ENCODE measurements around the gene OR51B5.
"Not testable (repeated sequence)": the region's sequence is repeated elsewhere in the genome, so short reads cannot be mapped to it uniquely, and the experiment has no call there.

OR51B5 gene

GRCh38 chr11:5335170-5335569 lies 8.2 kb downstream of the OR51B5 start:
- no peak for DNase-seq (ENCODE audit: low read depth)

- no peak for DNase-seq (ENCODE audit: low read depth)
Observed at GRCh38 chr11:5324197-5324596, 19.1 kb downstream of the OR51B5 start, which contains the start of gene OR51B2. Gene OR51B2, minus strand, starts transcription at chr11:5324297. Its CDS starts 0 bp downstream, at chr11:5324297.

GRCh38 chr11:5317292-5317691 lies 26.0 kb downstream of the OR51B5 start:
- no peak for DNase-seq (ENCODE audit: low read depth)

GRCh38 chr11:5313326-5314023 lies 29.8 kb downstream of the OR51B5 start:
- not testable (repeated sequence) for DNase-seq (ENCODE audit: low read depth)

GRCh38 chr11:5310423-5310822 lies 32.9 kb downstream of the OR51B5 start:
- no peak for DNase-seq (ENCODE audit: low read depth)

GRCh38 chr11:5307256-5308019 lies 35.9 kb downstream of the OR51B5 start:
- DNase-seq (ENCODE audit: low read depth) = no peak

GRCh38 chr11:5304046-5304445 lies 39.3 kb downstream of the OR51B5 start:
- no peak for DNase-seq (ENCODE audit: low read depth)

GRCh38 chr11:5303626-5304025 lies 39.7 kb downstream of the OR51B5 start:
- DNase-seq (ENCODE audit: low read depth) = no peak

- DNase-seq (ENCODE audit: low read depth) = no peak
Observed at GRCh38 chr11:5301846-5302245, 41.5 kb downstream of the OR51B5 start, which contains the start of gene OR51B4. Gene OR51B4, minus strand, starts transcription at chr11:5301946. Its CDS starts 0 bp downstream, at chr11:5301946.

- no peak for DNase-seq (ENCODE audit: low read depth)
Observed at GRCh38 chr11:5300251-5300650, 43.1 kb downstream of the OR51B5 start.

- no peak for DNase-seq (ENCODE audit: low read depth)
Observed at GRCh38 chr11:5298451-5298850, 44.9 kb downstream of the OR51B5 start.

GRCh38 chr11:5297721-5298323 lies 45.5 kb downstream of the OR51B5 start:
- no peak for DNase-seq (ENCODE audit: low read depth)

GRCh38 chr11:5294342-5294995 lies 48.9 kb downstream of the OR51B5 start:
- not testable (repeated sequence) for DNase-seq (ENCODE audit: low read depth)

- no peak for DNase-seq (ENCODE audit: low read depth)
Observed at GRCh38 chr11:5293028-5293427, 50.3 kb downstream of the OR51B5 start.
